ENCODE data around the gene ITPR3. TPM values are rescaled to one million over a fixed set of nuclear protein-coding genes. Genes with fewer than 3 reads are reported as not detected.
A peak's percentile ranks its signal among the peaks of the same experiment; 100 is the strongest.

The ITPR3 gene
- total and polyA plus RNA-seq, 2 of the 13 experiments (the other 11 are each of a cell fraction or from before 2014, with no cell fraction given) = 3.8 to 21.4 TPM

- TF ChIP-seq PATZ1 (CRISPR knock-in tag; IDR thresholded peaks at IDR 0.05) (peak; percentile 77), NFIC (IDR thresholded peaks at IDR 0.05; ENCODE audit: low read length) (no peak), KDM6A (CRISPR knock-in tag; IDR thresholded peaks at IDR 0.05; ENCODE audit: low read depth) (no peak), POGZ (CRISPR knock-in tag; IDR thresholded peaks at IDR 0.05) (peak; percentile 68), ZNF615 (CRISPR knock-in tag; IDR thresholded peaks at IDR 0.05; ENCODE audit: borderline replicate concordance) (peak; percentile 86; the same call in 1 of the 2 replicates), MXI1 (IDR thresholded peaks at IDR 0.05; ENCODE audit: borderline replicate concordance, low read depth, low read length) (peak; percentile 64; the same call in 1 of the 3 replicates), SALL2 (CRISPR knock-in tag; IDR thresholded peaks at IDR 0.05) (peak; percentile 82), ZNF20 (CRISPR knock-in tag; IDR thresholded peaks at IDR 0.05) (0 out of 2 replicates have a peak, but pooled peaks have one; percentile 63), ZNF224 (CRISPR knock-in tag; IDR thresholded peaks at IDR 0.05) (peak; percentile 84), ZNF746 (CRISPR knock-in tag; IDR thresholded peaks at IDR 0.05) (no peak), ZC3H13 (CRISPR knock-in tag; IDR thresholded peaks at IDR 0.05) (peak; percentile 85; the same call in 1 of the 2 replicates), ZFAT (CRISPR knock-in tag; conservative IDR thresholded peaks at IDR 0.05) (peak; percentile 80), FOXO4 (CRISPR knock-in tag; conservative IDR thresholded peaks at IDR 0.05) (no peak), HNRNPLL (IDR thresholded peaks at IDR 0.05; ENCODE audit: low read depth, low read length, poor library complexity, severe bottlenecking) (peak; percentile 85), RBM39 (IDR thresholded peaks at IDR 0.05; ENCODE audit: low read depth, low read length, poor library complexity, severe bottlenecking) (peak; percentile 95), BHLHE40 (IDR thresholded peaks at IDR 0.05; ENCODE audit: low read length) (peak; percentile 97), ZNF574 (CRISPR knock-in tag; IDR thresholded peaks at IDR 0.05) (peak; percentile 82), RELA (CRISPR knock-in tag; IDR thresholded peaks at IDR 0.05) (0 out of 2 replicates have a peak, but pooled peaks have one; percentile 60), KDM5B (CRISPR knock-in tag; IDR thresholded peaks at IDR 0.05; ENCODE audit: borderline replicate concordance) (peak; percentile 97; the same call in 1 of the 2 replicates), RCOR2 (CRISPR knock-in tag; IDR thresholded peaks at IDR 0.05) (peak; percentile 14; the same call in 1 of the 2 replicates), ZNF264 (CRISPR knock-in tag; IDR thresholded peaks at IDR 0.05) (no peak), ZNF383 (CRISPR knock-in tag; IDR thresholded peaks at IDR 0.05; ENCODE audit: borderline replicate concordance) (no peak), NCOA1 (CRISPR knock-in tag; IDR thresholded peaks at IDR 0.05) (peak; percentile 91; the same call in 1 of the 2 replicates), ATAD3A (CRISPR knock-in tag; IDR thresholded peaks at IDR 0.05) (0 out of 2 replicates have a peak, but pooled peaks have one; percentile 52)
Measured at GRCh38 chr6:33711140-33712129, 90.3 kb downstream of the ITPR3 start, which contains the start of gene UQCC2 (continued).

Measured in HepG2 (cell line).